Large intestine (tissue), 3 donors: Measurements from ENCODE around the gene FBXL12. TPM values are rescaled to one million over a fixed set of nuclear protein-coding genes. Genes with fewer than 3 reads are reported as not detected.
"Not testable (repeated sequence)": the region's sequence is repeated elsewhere in the genome, so short reads cannot be mapped to it uniquely, and the experiment has no call there.

ENCODE experiments used
- DNase-seq, 2 donors: peaks; one replicate each; pipeline versions ENCODE4 v3.0.0 to v3.0.0-alpha.2; 2013
- H3K27ac ChIP-seq: one replicate; pipeline ENCODE4 v1.5.1; 2013; ENCODE audit warnings: low read length
- H3K27me3 ChIP-seq: 2 replicates; pipeline ENCODE4 v1.6.1; 2013; ENCODE audit warnings: low read length; ENCODE audit not compliant: control insufficient read depth, insufficient read depth
- H3K36me3 ChIP-seq: 2 replicates; pipeline ENCODE4 v1.6.1; 2013; ENCODE audit warnings: low read length; ENCODE audit not compliant: control insufficient read depth, insufficient read depth
- H3K4me1 ChIP-seq: one replicate; pipeline ENCODE4 v1.6.1; 2013; ENCODE audit warnings: low read length; ENCODE audit not compliant: control insufficient read depth, insufficient read depth
- H3K4me3 ChIP-seq: one replicate; pipeline ENCODE4 v1.5.1; 2013; ENCODE audit warnings: low read length
- H3K9me3 ChIP-seq: one replicate; pipeline ENCODE4 v1.6.1; 2013; ENCODE audit warnings: mild to moderate bottlenecking, low read depth, low read length, moderate library complexity; ENCODE audit not compliant: control insufficient read depth
- WGBS: methylation state at CpG from one replicate; pipeline ENCODE4 v1.1.5; 2013; ENCODE audit warnings: low lambda C conversion rate; ENCODE audit not compliant: insufficient coverage; 5-methylcytosine and 5-hydroxymethylcytosine counted together
- polyA plus RNA-seq: library from polyadenylated mRNA; unstranded; fragments of 120-200 nt; gene quantifications from one replicate; pipeline ENCODE4 v1.2.1, GENCODE V29; 2013

The FBXL12 gene
- polyA plus RNA-seq, 1 donor = 39.2 TPM

- no peak for DNase-seq
Measured at GRCh38 chr19:9857076-9857721, 38.3 kb upstream of the FBXL12 start.

GRCh38 chr19:9856609-9857008, 37.7 kb upstream of the FBXL12 start:
- WGBS = no CpG with 5 or more reads among the region's 9 CpGs
- Histone ChIP-seq H3K4me1 (no peaks in the 10 kb centered on the region), H3K27me3 (no peaks in the 10 kb centered on the region), H3K9me3 (peaks cover 8% of the 10 kb centered on the region), H3K36me3 (no peaks in the 10 kb centered on the region), H3K4me3 (no peak overlapping the region), H3K27ac (no peak overlapping the region)
- no peak for DNase-seq

More at GRCh38 chr19:9857076-9857721, 38.3 kb upstream of the FBXL12 start:
- no peaks in the 10 kb centered on the region for H3K4me1 ChIP-seq
- no peak overlapping the region for H3K4me3 ChIP-seq
- H3K9me3 ChIP-seq = peaks cover 8% of the 10 kb centered on the region
- no CpG with 5 or more reads among the region's 13 CpGs for WGBS
- H3K27ac ChIP-seq = no peak overlapping the region
- H3K36me3 ChIP-seq = no peaks in the 10 kb centered on the region
- no peaks in the 10 kb centered on the region for H3K27me3 ChIP-seq

GRCh38 chr19:9854282-9854846, 35.5 kb upstream of the FBXL12 start:
- DNase-seq = no peak
- Histone ChIP-seq H3K27ac (no peak overlapping the region), H3K36me3 (peaks cover 4% of the 10 kb centered on the region), H3K9me3 (peaks cover 8% of the 10 kb centered on the region), H3K4me1 (no peaks in the 10 kb centered on the region), H3K27me3 (no peaks in the 10 kb centered on the region), H3K4me3 (no peak overlapping the region)
- WGBS = no CpG with 5 or more reads among the region's 38 CpGs

- Histone ChIP-seq H3K9me3 (peaks cover 8% of the 10 kb centered on the region), H3K27ac (no peak overlapping the region), H3K4me3 (no peak overlapping the region), H3K4me1 (no peaks in the 10 kb centered on the region), H3K27me3 (no peaks in the 10 kb centered on the region), H3K36me3 (peaks cover 22% of the 10 kb centered on the region)
- DNase-seq = no peak
- WGBS = no CpG with 5 or more reads among the region's 19 CpGs
Measured at GRCh38 chr19:9850235-9850959, 31.5 kb upstream of the FBXL12 start.

- Histone ChIP-seq H3K36me3 (peaks cover 25% of the 10 kb centered on the region), H3K4me3 (no peak overlapping the region), H3K9me3 (peaks cover 8% of the 10 kb centered on the region), H3K27me3 (no peaks in the 10 kb centered on the region), H3K4me1 (no peaks in the 10 kb centered on the region), H3K27ac (no peak overlapping the region)
- DNase-seq = no peak
- WGBS = no CpG with 5 or more reads among the region's 7 CpGs
Measured at GRCh38 chr19:9849791-9850190, 30.9 kb upstream of the FBXL12 start.

GRCh38 chr19:9848762-9849161, 29.9 kb upstream of the FBXL12 start:
- DNase-seq = no peak
- H3K9me3 ChIP-seq = no peaks in the 10 kb centered on the region
- H3K4me3 ChIP-seq = no peak overlapping the region
- peaks cover 35% of the 10 kb centered on the region for H3K36me3 ChIP-seq
- no peaks in the 10 kb centered on the region for H3K27me3 ChIP-seq
- no peaks in the 10 kb centered on the region for H3K4me1 ChIP-seq
- H3K27ac ChIP-seq = no peak overlapping the region
- WGBS = no CpG with 5 or more reads among the region's 23 CpGs

GRCh38 chr19:9848060-9848459, 29.2 kb upstream of the FBXL12 start:
- WGBS = no CpG with 5 or more reads among the region's 4 CpGs
- H3K4me3 ChIP-seq = no peak overlapping the region
- H3K9me3 ChIP-seq = no peaks in the 10 kb centered on the region
- H3K27me3 ChIP-seq = no peaks in the 10 kb centered on the region
- no peak overlapping the region for H3K27ac ChIP-seq
- DNase-seq = no peak
- peaks cover 42% of the 10 kb centered on the region for H3K36me3 ChIP-seq
- no peaks in the 10 kb centered on the region for H3K4me1 ChIP-seq

- no peaks in the 10 kb centered on the region for H3K4me1 ChIP-seq
- no peak overlapping the region for H3K27ac ChIP-seq
- no peak for DNase-seq
- no CpG with 5 or more reads among the region's 13 CpGs for WGBS
- no peaks in the 10 kb centered on the region for H3K27me3 ChIP-seq
- peaks cover 51% of the 10 kb centered on the region for H3K36me3 ChIP-seq
- no peaks in the 10 kb centered on the region for H3K9me3 ChIP-seq
- H3K4me3 ChIP-seq = no peak overlapping the region
Measured at GRCh38 chr19:9847087-9847671, 28.3 kb upstream of the FBXL12 start.

GRCh38 chr19:9843626-9844273, 24.9 kb upstream of the FBXL12 start:
- not testable (repeated sequence) for DNase-seq, H3K27me3 ChIP-seq, H3K4me3 ChIP-seq, H3K27ac ChIP-seq, H3K4me1 ChIP-seq, H3K9me3 ChIP-seq
- WGBS = no CpG with 5 or more reads among the region's 12 CpGs
- H3K36me3 ChIP-seq = peaks cover 73% of the 10 kb centered on the region
